GM12874 (cell line): ENCODE results near the gene PSMD12.
A peak's percentile ranks its signal among the peaks of the same experiment; 100 is the strongest.

Experiments used
- TF ChIP-seq, protein P1 (sequence below): IDR thresholded peaks from 2 replicates; pipeline ENCODE4 v1.5.1; 2011; ENCODE audit warnings: low read depth, mild to moderate bottlenecking, control low read depth, low read length, moderate library complexity; ENCODE audit not compliant: insufficient read depth

PSMD12 gene

GRCh38 chr17:67310406-67310805 is 56.0 kb downstream of the PSMD12 start:
- TF ChIP-seq, protein P1, sequence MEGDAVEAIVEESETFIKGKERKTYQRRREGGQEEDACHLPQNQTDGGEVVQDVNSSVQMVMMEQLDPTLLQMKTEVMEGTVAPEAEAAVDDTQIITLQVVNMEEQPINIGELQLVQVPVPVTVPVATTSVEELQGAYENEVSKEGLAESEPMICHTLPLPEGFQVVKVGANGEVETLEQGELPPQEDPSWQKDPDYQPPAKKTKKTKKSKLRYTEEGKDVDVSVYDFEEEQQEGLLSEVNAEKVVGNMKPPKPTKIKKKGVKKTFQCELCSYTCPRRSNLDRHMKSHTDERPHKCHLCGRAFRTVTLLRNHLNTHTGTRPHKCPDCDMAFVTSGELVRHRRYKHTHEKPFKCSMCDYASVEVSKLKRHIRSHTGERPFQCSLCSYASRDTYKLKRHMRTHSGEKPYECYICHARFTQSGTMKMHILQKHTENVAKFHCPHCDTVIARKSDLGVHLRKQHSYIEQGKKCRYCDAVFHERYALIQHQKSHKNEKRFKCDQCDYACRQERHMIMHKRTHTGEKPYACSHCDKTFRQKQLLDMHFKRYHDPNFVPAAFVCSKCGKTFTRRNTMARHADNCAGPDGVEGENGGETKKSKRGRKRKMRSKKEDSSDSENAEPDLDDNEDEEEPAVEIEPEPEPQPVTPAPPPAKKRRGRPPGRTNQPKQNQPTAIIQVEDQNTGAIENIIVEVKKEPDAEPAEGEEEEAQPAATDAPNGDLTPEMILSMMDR = no peak

GRCh38 chr17:67297454-67297960 is 68.9 kb downstream of the PSMD12 start:
- TF ChIP-seq, protein P1 = no peak

DNA sequence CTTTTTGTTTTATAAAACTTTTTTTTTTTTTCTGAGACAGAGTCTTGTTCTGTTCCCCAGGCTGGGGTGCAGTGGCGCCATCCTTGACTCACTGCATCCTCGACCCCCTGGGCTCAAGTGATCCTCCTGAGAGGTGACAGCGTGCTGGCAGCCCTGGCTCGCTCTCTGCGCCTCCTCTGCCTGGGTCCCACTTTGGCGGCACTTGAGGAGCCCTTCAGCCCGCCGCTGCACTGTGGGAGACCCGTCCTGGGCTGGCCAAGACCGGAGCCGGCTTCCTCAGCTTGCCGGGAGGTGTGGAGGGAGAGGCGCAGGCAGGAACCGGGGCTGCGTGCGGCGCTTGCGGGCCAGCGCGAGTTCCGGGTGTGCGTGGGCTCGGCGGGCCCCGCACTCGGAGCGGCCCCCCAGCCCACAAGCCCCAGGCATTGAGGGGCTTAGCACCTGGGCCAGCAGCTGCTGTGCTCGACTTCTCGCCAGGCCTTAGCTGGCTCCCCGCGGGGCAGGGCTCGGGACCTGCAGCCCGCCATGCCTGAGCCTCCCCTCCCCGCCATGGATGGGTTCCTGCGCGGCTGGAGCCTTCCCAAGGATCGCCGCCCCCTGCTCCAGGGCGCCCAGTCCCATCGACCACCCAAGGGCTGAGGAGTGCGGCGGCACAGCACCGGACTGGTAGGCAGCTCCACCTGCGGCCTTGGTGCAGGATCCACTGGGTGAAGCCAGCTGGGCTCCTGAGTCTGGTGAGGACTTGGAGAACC is 71.8 kb downstream of the PSMD12 start:
- TF ChIP-seq, protein P1 = no peak

GRCh38 chr17:67293251-67294203 is 72.8 kb downstream of the PSMD12 start:
- TF ChIP-seq, protein P1 = peak; percentile 94

- TF ChIP-seq, protein P1 = no peak
These were observed 75.6 kb downstream of the PSMD12 start for GRCh38 chr17:67290711-67291291.

DNA sequence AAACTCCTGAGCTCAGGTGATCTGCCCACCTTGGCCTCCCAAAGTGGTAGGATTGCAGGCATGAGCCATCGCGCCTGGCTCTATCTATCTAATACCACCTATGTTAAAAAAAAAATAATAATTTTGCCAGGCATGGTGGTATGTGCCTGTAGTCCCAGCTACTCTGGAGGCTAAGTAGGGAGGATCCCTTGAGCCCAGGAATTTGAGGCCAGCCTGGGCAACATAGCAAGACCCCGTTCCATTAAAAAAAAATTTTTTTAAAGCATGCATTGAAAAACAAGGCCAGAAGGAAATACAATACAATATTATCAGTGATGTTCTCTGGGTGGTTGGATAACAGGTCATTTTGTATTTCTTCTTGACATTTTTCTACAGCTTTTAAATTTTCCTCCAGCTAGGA is 76.1 kb downstream of the PSMD12 start:
- TF ChIP-seq, protein P1 = no peak
